ENCODE results near the gene FAM180A. TPM values are rescaled to one million over a fixed set of nuclear protein-coding genes. Genes with fewer than 3 reads are reported as not detected.

The FAM180A gene
- total and polyA plus RNA-seq, 7 donors: 0.07 to 1.8 (median 0.13) TPM; not detected in 2

DNA sequence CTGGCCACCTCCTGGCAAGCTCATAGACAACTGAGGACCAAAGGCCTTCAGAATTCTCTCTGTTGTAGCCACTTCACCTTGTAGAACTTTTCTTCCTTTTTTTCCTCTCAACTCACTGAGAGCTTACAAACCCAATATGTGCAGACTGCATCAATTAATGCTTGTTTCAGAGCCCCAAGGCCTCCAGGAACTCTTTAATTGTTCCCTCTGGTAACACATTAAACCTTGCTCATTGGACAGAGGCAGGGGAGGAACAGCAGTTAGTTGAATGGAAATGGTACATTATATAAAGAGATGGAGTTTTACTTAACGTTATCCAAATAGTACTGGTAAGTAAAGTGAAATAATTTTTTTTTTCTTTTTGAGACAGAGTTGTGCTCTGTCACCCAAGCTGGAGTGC lies 61.1 kb downstream of the FAM180A start:
- Histone ChIP-seq H3K27ac (no peak overlapping the region), H3K36me3 (ENCODE audit: insufficient read depth in 1 of 2, low read depth in 1 of 2) (peaks cover 0 to 50% of the 10 kb centered on the region in 2 donors), H3K27me3 (ENCODE audit: insufficient read depth in 3 of 3, low read length in 2 of 3) (no peaks in the 10 kb centered on the region), H3K9me3 (no peaks in the 10 kb centered on the region), H3K4me1 (no peaks in the 10 kb centered on the region), H3K4me3 (no peak overlapping the region)
- WGBS, 3 donors: 0 to 48% (median 1%) methylated on average over 1 of the region's 1 CpG
- intact Hi-C loops (cut with DNase I): no loop called here
- DNase-seq (no peak), ATAC-seq (no peak)
- TF ChIP-seq, protein P1, sequence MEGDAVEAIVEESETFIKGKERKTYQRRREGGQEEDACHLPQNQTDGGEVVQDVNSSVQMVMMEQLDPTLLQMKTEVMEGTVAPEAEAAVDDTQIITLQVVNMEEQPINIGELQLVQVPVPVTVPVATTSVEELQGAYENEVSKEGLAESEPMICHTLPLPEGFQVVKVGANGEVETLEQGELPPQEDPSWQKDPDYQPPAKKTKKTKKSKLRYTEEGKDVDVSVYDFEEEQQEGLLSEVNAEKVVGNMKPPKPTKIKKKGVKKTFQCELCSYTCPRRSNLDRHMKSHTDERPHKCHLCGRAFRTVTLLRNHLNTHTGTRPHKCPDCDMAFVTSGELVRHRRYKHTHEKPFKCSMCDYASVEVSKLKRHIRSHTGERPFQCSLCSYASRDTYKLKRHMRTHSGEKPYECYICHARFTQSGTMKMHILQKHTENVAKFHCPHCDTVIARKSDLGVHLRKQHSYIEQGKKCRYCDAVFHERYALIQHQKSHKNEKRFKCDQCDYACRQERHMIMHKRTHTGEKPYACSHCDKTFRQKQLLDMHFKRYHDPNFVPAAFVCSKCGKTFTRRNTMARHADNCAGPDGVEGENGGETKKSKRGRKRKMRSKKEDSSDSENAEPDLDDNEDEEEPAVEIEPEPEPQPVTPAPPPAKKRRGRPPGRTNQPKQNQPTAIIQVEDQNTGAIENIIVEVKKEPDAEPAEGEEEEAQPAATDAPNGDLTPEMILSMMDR (IDR thresholded peaks at IDR 0.05): no peak

DNA sequence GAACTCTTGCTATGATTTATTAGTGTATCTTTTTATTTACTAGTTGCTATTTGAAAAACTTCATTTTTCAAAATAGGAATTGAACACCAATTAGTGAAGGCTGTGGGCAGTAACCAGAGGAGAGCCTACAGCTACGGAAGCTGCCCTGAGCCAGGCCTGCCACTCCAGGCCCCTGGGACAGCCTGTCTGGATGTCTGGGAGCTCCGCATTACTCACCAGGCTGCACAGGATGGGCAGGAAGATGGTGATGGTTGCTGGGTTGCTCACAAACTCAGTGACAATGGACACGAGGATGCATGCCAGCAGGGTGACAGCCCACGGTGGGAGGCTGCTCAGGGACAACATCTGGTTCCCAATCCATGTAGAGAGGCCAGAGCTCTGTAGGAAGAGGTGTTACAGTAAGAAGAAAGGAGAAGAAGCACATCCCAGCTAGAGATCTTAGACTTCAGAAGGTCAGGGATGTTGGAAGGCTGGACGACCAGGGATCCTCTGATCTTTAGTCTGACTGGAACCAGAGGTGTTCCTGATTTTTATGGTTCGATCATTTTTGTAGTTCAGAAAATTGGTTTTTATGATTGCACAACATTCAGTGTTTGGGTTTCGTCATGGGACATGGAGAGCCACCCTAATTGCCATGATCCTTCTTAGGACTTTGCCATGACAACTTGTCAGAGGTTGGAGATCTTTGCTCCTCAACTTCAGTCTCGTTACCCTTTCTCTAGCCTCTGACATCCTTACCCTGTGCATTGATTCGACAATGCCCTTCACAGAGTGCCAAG lies 63.1 kb downstream of the FAM180A start:
- WGBS, 3 donors: 76 to 87% (median 77%) methylated on average over 9 of the region's 9 CpGs
- Histone ChIP-seq H3K36me3 (ENCODE audit: insufficient read depth in 1 of 2, low read depth in 1 of 2) (peaks cover 0 to 32% of the 10 kb centered on the region in 2 donors), H3K9me3 (no peaks in the 10 kb centered on the region), H3K27me3 (ENCODE audit: insufficient read depth in 3 of 3, low read length in 2 of 3) (no peaks in the 10 kb centered on the region), H3K27ac (no peak overlapping the region), H3K4me3 (no peak overlapping the region), H3K4me1 (no peaks in the 10 kb centered on the region)
- intact Hi-C loops (cut with DNase I): no loop called here
- DNase-seq (no peak), ATAC-seq (peak in 1 of 4 donors; percentile 35)
- TF ChIP-seq, protein P1 (IDR thresholded peaks at IDR 0.05): no peak

DNA sequence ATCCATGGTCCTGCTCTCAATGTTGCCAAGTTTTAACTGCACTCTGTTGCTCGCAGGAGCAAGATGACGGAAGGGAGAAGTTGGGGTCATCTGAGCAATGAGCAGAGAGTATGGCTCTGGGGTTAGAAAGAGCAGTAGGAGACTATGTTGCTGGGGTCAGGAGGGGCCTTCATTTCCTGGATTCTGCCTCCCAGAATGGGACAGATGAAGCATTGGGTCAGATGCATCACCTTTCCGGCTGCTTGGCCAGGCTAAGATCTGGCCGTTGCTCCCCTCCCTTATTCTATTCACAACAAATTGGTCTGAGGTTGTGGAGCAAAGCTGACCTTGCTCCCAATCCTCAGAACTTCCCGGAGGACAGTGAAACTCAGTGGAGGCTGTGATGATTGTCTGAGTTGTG lies 63.9 kb downstream of the FAM180A start:
- peaks cover 0 to 25% of the 10 kb centered on the region in 2 donors for H3K36me3 ChIP-seq (ENCODE audit: insufficient read depth in 1 of 2, low read depth in 1 of 2)
- intact Hi-C loops (cut with DNase I): no loop called here
- peaks cover 1% of the 10 kb centered on the region for H3K4me1 ChIP-seq
- H3K9me3 ChIP-seq: no peaks in the 10 kb centered on the region
- TF ChIP-seq, protein P1 (IDR thresholded peaks at IDR 0.05): no peak
- no peaks in the 10 kb centered on the region for H3K27me3 ChIP-seq (ENCODE audit: insufficient read depth in 3 of 3, low read length in 2 of 3)
- H3K27ac ChIP-seq: no peak overlapping the region
- no peak for DNase-seq
- ATAC-seq: no peak
- WGBS, 3 donors: 73 to 87% (median 76%) methylated on average over 5 of the region's 5 CpGs
- no peak overlapping the region for H3K4me3 ChIP-seq

DNA sequence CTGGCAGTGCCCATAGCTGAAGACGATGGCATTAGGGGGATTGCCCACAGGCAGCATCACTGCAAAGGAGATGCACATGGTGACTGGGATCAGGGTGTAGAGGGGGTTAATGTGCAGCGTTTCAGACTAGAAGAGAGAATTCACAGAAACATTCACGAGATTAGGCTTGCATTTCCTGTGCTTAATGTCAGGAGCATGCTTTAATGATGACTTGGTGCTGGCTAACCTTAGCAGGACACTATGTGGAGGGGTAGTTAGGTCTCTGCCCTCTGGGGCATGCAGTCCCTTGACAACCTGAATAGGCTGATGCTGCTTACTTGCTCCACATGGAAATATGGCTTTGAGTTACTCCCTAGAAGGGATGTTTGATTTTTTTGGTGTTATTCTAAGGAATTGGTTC lies 64.5 kb downstream of the FAM180A start:
- ATAC-seq: peak in 1 of 4 donors; percentile 34
- intact Hi-C loops (cut with DNase I): no loop called here
- Histone ChIP-seq H3K4me3 (no peak overlapping the region), H3K4me1 (peaks cover 7% of the 10 kb centered on the region), H3K36me3 (ENCODE audit: insufficient read depth in 1 of 2, low read depth in 1 of 2) (peaks cover 0 to 20% of the 10 kb centered on the region in 2 donors), H3K27ac (no peak overlapping the region), H3K9me3 (no peaks in the 10 kb centered on the region), H3K27me3 (ENCODE audit: insufficient read depth in 3 of 3, low read length in 2 of 3) (no peaks in the 10 kb centered on the region)
- TF ChIP-seq, protein P1 (IDR thresholded peaks at IDR 0.05): no peak
- 36 to 46% (median 36%) methylated on average over 3 of the region's 3 CpGs for WGBS, 3 donors
- DNase-seq: no peak
